Calu3 (cell line): ENCODE data around the gene SLC45A3. TPM values are rescaled to one million over a fixed set of nuclear protein-coding genes. Genes with fewer than 3 reads are reported as not detected.

Source experiments
- BruUV-seq: library from RNA; stranded (reverse); fragments of 400-500 nt; replicated peaks from 2 replicates; lab custom pipeline; 2021; lab: Mats Ljungman, UMichigan
- CTCF ChIA-PET: fragments of 300-600 bp; sonication (Branson Sonifier 250); formaldehyde crosslinking; loops from one replicate; lab custom pipeline; 2022; ENCODE audit warnings: antibody characterized with exemption; lab: Charles Lee
- DNase-seq: peaks from one replicate; pipeline ENCODE4 v3.0.0; 2022
- H3K27ac Mint-ChIP-seq: one replicate; pipeline ENCODE4 v1.8.0; 2022; ENCODE audit warnings: mixed read lengths; ENCODE audit not compliant: unreplicated experiment
- H3K27me3 Mint-ChIP-seq: one replicate; pipeline ENCODE4 v1.8.0; 2022; ENCODE audit warnings: mixed read lengths; ENCODE audit not compliant: unreplicated experiment
- H3K36me3 Mint-ChIP-seq: one replicate; pipeline ENCODE4 v1.8.0; 2022; ENCODE audit warnings: mild to moderate bottlenecking, moderate library complexity, mixed read lengths; ENCODE audit not compliant: insufficient read depth, unreplicated experiment
- H3K4me1 Mint-ChIP-seq: one replicate; pipeline ENCODE4 v1.8.0; 2022; ENCODE audit warnings: mild to moderate bottlenecking, low read depth, mixed read lengths; ENCODE audit not compliant: unreplicated experiment
- H3K4me3 Mint-ChIP-seq: one replicate; pipeline ENCODE4 v1.8.0; 2022; ENCODE audit warnings: mild to moderate bottlenecking, low read depth, moderate library complexity, mixed read lengths; ENCODE audit not compliant: unreplicated experiment
- H3K9me3 Mint-ChIP-seq: one replicate; pipeline ENCODE4 v1.8.0; 2022; ENCODE audit warnings: low read depth, mixed read lengths; ENCODE audit not compliant: unreplicated experiment
- CTCF ChIP-seq: fragments of 200-600 bp; IDR thresholded peaks from one replicate; pipeline ENCODE4 v1.8.0; 2022; ENCODE audit warnings: antibody characterized with exemption; ENCODE audit not compliant: unreplicated experiment
- intact Hi-C: fragments of 100-400 bp; cut with micrococcal nuclease; formaldehyde crosslinking; loops from one replicate; pipeline ENCODE4 v1.10.0; 2022; ENCODE audit not compliant: unreplicated experiment
- total RNA-seq: library from RNA; stranded (reverse); gene quantifications from 2 replicates; pipeline ENCODE4 v1.2.3, GENCODE V29; 2022

Gene SLC45A3
- total RNA-seq, 1 experiment from 2014 or later: 27.5 TPM

GRCh38 chr1:205631010-205631767, 49.1 kb downstream of the SLC45A3 start:
- Mint-ChIP-seq H3K36me3 (peaks cover 61% of the 10 kb centered on the region), H3K4me1 (peaks cover 14% of the 10 kb centered on the region), H3K9me3 (no peaks in the 10 kb centered on the region), H3K27ac (peak overlapping the region; percentile 97), H3K4me3 (peak overlapping the region; percentile 88), H3K27me3 (no peaks in the 10 kb centered on the region)
- intact Hi-C loops: no loop called here
- CTCF ChIA-PET: interaction anchor here (0.6 to 3.4 kb wide), 9 partner anchors 12 to 102 kb away, joined by 3 to 90 read pairs (median 7); no protein-coding TSS in a partner anchor
- BruUV-seq: no TSS peak
- DNase-seq: peak; percentile 87
- TF ChIP-seq CTCF: no peak

GRCh38 chr1:205630651-205631009, 49.7 kb downstream of the SLC45A3 start:
- peak overlapping the region; percentile 88 for H3K4me3 Mint-ChIP-seq
- H3K27me3 Mint-ChIP-seq: no peaks in the 10 kb centered on the region
- TF ChIP-seq CTCF: no peak
- peaks cover 66% of the 10 kb centered on the region for H3K36me3 Mint-ChIP-seq
- no peaks in the 10 kb centered on the region for H3K9me3 Mint-ChIP-seq
- peaks cover 19% of the 10 kb centered on the region for H3K4me1 Mint-ChIP-seq
- BruUV-seq: TSS peak; percentile 48
- CTCF ChIA-PET: interaction anchor here (1.6 to 3.4 kb wide), 4 partner anchors 11 to 40 kb away, joined by 4 to 90 read pairs (median 18); no protein-coding TSS in a partner anchor
- peak overlapping the region; percentile 97 for H3K27ac Mint-ChIP-seq
- no peak for DNase-seq
- intact Hi-C loops: loop anchor here (1.0 kb wide), 1 partner anchor 11 kb away; no protein-coding TSS in a partner anchor

- no peaks in the 10 kb centered on the region for H3K9me3 Mint-ChIP-seq
- H3K4me1 Mint-ChIP-seq: peaks cover 23% of the 10 kb centered on the region
- DNase-seq: no peak
- intact Hi-C loops: loop anchor here (1.0 kb wide), 1 partner anchor 11 kb away; no protein-coding TSS in a partner anchor
- peaks cover 68% of the 10 kb centered on the region for H3K36me3 Mint-ChIP-seq
- peak overlapping the region; percentile 97 for H3K27ac Mint-ChIP-seq
- H3K27me3 Mint-ChIP-seq: no peaks in the 10 kb centered on the region
- CTCF ChIA-PET: interaction anchor here (0.6 to 3.3 kb wide), 4 partner anchors 9 to 35 kb away, joined by 4 to 14 read pairs (median 6); no protein-coding TSS in a partner anchor
- no peak for TF ChIP-seq CTCF
- peak overlapping the region; percentile 88 for H3K4me3 Mint-ChIP-seq
- BruUV-seq: no TSS peak
Measured at GRCh38 chr1:205630241-205630640, 50.1 kb downstream of the SLC45A3 start.

- H3K27ac Mint-ChIP-seq: peak overlapping the region; percentile 97
- DNase-seq: no peak
- BruUV-seq: no TSS peak
- H3K27me3 Mint-ChIP-seq: no peaks in the 10 kb centered on the region
- H3K4me1 Mint-ChIP-seq: peaks cover 28% of the 10 kb centered on the region
- CTCF ChIA-PET: interaction anchor here (0.6 to 3.3 kb wide), 6 partner anchors 9 to 378 kb away, joined by 4 to 14 read pairs (median 4); no protein-coding TSS in a partner anchor
- no peaks in the 10 kb centered on the region for H3K9me3 Mint-ChIP-seq
- peaks cover 68% of the 10 kb centered on the region for H3K36me3 Mint-ChIP-seq
- peak overlapping the region; percentile 88 for H3K4me3 Mint-ChIP-seq
- intact Hi-C loops: loop anchor here (1.0 to 2.0 kb wide), 2 partner anchors 10 to 29 kb away; no protein-coding TSS in a partner anchor
- TF ChIP-seq CTCF: no peak
Measured at GRCh38 chr1:205629751-205630150, 50.6 kb downstream of the SLC45A3 start.
